ENCODE measurements around the gene FLVCR1.

DNA sequence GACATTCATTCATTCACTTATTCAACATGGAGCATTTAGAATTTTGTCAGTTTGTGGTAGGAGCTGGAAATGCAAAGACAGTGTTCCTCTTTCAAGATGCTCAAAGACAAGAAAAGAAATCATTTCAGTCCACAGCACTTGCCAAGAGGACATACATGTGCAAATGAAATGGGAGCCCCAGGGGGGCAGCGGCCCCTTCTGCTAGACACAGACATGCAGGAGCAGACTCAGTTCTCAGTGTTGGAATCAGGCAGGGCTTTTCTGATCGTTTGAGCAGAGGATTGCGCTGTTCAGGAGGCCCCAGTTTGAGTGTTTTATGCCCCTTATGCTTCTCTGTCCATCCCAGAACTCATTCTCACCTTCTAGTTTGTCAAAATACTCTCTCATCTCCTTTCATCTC, 56.7 kb downstream of the FLVCR1 start:
- TF ChIP-seq, protein P1, sequence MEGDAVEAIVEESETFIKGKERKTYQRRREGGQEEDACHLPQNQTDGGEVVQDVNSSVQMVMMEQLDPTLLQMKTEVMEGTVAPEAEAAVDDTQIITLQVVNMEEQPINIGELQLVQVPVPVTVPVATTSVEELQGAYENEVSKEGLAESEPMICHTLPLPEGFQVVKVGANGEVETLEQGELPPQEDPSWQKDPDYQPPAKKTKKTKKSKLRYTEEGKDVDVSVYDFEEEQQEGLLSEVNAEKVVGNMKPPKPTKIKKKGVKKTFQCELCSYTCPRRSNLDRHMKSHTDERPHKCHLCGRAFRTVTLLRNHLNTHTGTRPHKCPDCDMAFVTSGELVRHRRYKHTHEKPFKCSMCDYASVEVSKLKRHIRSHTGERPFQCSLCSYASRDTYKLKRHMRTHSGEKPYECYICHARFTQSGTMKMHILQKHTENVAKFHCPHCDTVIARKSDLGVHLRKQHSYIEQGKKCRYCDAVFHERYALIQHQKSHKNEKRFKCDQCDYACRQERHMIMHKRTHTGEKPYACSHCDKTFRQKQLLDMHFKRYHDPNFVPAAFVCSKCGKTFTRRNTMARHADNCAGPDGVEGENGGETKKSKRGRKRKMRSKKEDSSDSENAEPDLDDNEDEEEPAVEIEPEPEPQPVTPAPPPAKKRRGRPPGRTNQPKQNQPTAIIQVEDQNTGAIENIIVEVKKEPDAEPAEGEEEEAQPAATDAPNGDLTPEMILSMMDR (IDR thresholded peaks at IDR 0.05; ENCODE audit: low read depth, low read length, missing input control), result no peak
- TF ChIP-seq, protein P2, sequence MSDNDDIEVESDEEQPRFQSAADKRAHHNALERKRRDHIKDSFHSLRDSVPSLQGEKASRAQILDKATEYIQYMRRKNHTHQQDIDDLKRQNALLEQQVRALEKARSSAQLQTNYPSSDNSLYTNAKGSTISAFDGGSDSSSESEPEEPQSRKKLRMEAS (IDR thresholded peaks at IDR 0.05), result no peak
- no peak for TF ChIP-seq SP1 (IDR thresholded peaks at IDR 0.05)
- TF ChIP-seq, protein P3, sequence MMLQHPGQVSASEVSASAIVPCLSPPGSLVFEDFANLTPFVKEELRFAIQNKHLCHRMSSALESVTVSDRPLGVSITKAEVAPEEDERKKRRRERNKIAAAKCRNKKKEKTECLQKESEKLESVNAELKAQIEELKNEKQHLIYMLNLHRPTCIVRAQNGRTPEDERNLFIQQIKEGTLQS (IDR thresholded peaks at IDR 0.05), result no peak

All from liver (tissue), 3 donors.